ENCODE results near the gene SMPDL3B.

Gene SMPDL3B

GRCh38 chr1:27931759-27932158, 3.0 kb upstream of the SMPDL3B start:
- TF ChIP-seq CTCF (IDR thresholded peaks at IDR 0.05) = no peak
- peaks cover 0 to 28% of the 10 kb centered on the region in 2 donors for H3K27me3 ChIP-seq
- no peak for DNase-seq
- H3K4me3 ChIP-seq = no peak overlapping the region
- no peaks in the 10 kb centered on the region for H3K36me3 ChIP-seq
- H3K4me1 ChIP-seq = peaks cover 0 to 13% (median 3%) of the 10 kb centered on the region in 4 donors
- intact Hi-C loops (cut with DNase I; ENCODE audit: low total_unique reads) = no loop called here
- H3K9me3 ChIP-seq = no peaks in the 10 kb centered on the region
- no peak overlapping the region for H3K27ac ChIP-seq

DNA sequence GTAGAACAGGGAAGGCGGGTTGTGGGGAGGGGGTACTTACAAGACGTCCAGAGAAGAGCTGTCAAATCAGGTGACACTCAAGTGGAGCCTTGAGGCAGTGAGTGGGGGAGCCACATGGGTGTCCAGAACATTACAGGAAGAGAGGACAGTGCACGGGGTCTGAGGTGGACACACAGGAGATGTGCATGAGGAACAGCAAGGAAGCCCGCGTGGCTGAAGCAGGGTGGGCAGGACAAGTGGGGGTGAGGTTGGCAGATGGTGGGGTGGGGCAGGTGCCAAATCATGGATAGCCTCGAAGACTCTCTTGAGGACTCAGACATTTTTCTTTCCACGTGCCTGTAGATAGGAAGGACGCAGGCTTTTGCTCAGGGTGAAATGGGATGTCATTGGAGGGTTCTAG, 921 bp downstream of the SMPDL3B start:
- Histone ChIP-seq H3K27ac (no peak overlapping the region), H3K4me3 (no peak overlapping the region), H3K4me1 (peaks cover 0 to 13% (median 3%) of the 10 kb centered on the region in 4 donors), H3K27me3 (peaks cover 0 to 28% of the 10 kb centered on the region in 2 donors), H3K9me3 (no peaks in the 10 kb centered on the region), H3K36me3 (no peaks in the 10 kb centered on the region)
- DNase-seq = no peak
- intact Hi-C loops (cut with DNase I; ENCODE audit: low total_unique reads) = no loop called here
- TF ChIP-seq CTCF (IDR thresholded peaks at IDR 0.05) = no peak

DNA sequence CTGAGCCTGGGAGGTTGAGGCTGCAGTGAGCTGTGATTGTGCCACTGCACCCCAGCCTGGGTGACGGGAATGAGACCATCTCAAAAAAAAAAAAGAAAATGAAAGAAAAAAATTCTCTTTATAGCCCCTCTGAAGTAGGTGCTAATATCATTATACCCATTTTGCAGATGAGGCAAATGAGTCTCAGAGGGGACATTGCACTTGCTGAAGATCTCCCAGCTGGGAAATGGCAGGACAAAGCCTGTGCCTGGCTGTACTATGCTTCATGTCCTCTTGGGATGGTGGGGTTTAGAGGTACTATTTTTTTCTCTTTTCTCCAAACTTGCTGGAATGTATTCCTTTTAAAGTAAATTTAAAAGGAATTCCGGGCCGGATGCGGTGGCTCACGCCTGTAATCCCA, 1.6 kb downstream of the SMPDL3B start:
- Histone ChIP-seq H3K27ac (no peak overlapping the region), H3K9me3 (no peaks in the 10 kb centered on the region), H3K4me1 (peaks cover 0 to 13% (median 3%) of the 10 kb centered on the region in 4 donors), H3K27me3 (peaks cover 0 to 28% of the 10 kb centered on the region in 2 donors), H3K36me3 (no peaks in the 10 kb centered on the region), H3K4me3 (no peak overlapping the region)
- TF ChIP-seq CTCF (IDR thresholded peaks at IDR 0.05) = no peak
- intact Hi-C loops (cut with DNase I; ENCODE audit: low total_unique reads) = no loop called here
- DNase-seq = no peak

DNA sequence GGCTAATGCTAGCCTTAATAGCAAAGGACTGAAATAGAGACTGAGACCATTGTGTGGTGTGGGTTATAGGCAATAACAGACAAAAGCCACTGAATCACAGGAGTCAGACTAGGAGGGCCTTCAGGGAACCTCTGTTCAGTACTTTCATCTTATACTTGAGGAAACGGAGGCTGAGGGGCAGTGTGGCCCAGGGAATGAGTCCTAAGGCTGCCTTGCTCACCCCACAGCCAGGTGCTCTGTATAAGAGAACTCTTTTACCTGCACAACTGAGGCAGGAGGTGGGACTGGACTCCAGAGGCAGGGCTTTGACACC, 2.7 kb downstream of the SMPDL3B start:
- Histone ChIP-seq H3K4me1 (peaks cover 0 to 13% (median 3%) of the 10 kb centered on the region in 4 donors), H3K27me3 (peaks cover 0 to 24% of the 10 kb centered on the region in 2 donors), H3K27ac (no peak overlapping the region), H3K9me3 (no peaks in the 10 kb centered on the region), H3K36me3 (no peaks in the 10 kb centered on the region), H3K4me3 (no peak overlapping the region)
- DNase-seq = no peak
- no peak for TF ChIP-seq CTCF (IDR thresholded peaks at IDR 0.05)
- intact Hi-C loops (cut with DNase I; ENCODE audit: low total_unique reads) = no loop called here

- Histone ChIP-seq H3K27ac (no peak overlapping the region), H3K9me3 (no peaks in the 10 kb centered on the region), H3K36me3 (no peaks in the 10 kb centered on the region), H3K4me1 (peaks cover 0 to 13% (median 3%) of the 10 kb centered on the region in 4 donors), H3K4me3 (no peak overlapping the region), H3K27me3 (peaks cover 0 to 24% of the 10 kb centered on the region in 2 donors)
- intact Hi-C loops (cut with DNase I; ENCODE audit: low total_unique reads) = no loop called here
- DNase-seq = no peak
- TF ChIP-seq CTCF (IDR thresholded peaks at IDR 0.05) = no peak
These were observed 3.7 kb downstream of the SMPDL3B start for GRCh38 chr1:27938488-27938887.

GRCh38 chr1:27940297-27940696, 5.5 kb downstream of the SMPDL3B start:
- peak in 1 of 2 experiments; percentile 17 for TF ChIP-seq CTCF (IDR thresholded peaks at IDR 0.05)
- Histone ChIP-seq H3K27me3 (peaks cover 0 to 14% of the 10 kb centered on the region in 2 donors), H3K27ac (no peak overlapping the region), H3K9me3 (no peaks in the 10 kb centered on the region), H3K36me3 (no peaks in the 10 kb centered on the region), H3K4me1 (peaks cover 0 to 5% (median 0%) of the 10 kb centered on the region in 4 donors), H3K4me3 (no peak overlapping the region)
- peak in 1 of 2 donors; percentile 65 for DNase-seq
- intact Hi-C loops (cut with DNase I; ENCODE audit: low total_unique reads) = no loop called here
